ENCODE data around the gene PHTF2. TPM values are rescaled to one million over a fixed set of nuclear protein-coding genes. Genes with fewer than 3 reads are reported as not detected.
A peak's percentile ranks its signal among the peaks of the same experiment; 100 is the strongest.

PHTF2 gene
- total RNA-seq, 2 experiments from 2014 or later = 25.2 to 25.4 TPM

DNA sequence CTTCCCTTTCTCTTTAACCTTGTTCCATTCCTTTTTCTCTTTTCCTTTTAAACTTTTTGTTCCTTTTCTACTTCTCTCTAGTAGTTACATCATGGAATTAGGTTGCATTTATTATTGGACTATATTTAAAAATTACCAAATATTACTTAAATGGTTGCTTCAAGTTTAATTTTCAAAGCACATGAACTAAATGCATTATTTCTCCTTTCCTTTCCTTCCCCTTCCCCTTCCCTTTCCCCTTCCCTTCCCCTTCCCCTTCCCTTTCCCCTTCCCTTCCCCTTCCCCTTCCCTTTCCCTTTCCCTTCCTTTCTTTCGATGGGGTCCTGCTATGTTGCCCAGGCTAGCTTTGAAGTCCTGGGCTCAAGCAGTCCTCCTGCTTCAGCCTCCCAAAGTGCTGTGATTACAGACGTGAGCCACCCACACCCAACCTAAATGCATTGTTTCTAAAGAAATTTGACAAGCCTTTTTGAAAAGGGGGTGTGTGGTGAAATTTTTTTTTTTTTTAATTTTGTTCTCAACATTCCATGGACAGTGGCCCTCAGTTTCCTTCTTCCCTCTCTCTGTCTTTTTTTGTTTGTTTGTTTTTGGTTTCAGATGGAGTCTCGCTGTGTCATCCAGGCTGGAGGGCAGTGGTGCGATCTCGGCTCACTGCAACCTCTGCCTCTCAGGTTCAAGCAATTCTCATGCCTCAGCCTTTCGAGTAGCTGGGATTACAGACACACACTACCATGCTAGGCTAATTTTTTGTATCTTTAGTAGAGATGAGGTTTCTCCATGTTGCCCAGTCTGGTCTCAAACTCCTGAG, 31.6 kb upstream of the PHTF2 start:
- ATAC-seq (no peak), DNase-seq (no peak)
- H3K36me3 Mint-ChIP-seq (ENCODE audit: low read depth) = peaks cover 15% of the 10 kb centered on the region
- intact Hi-C loops (cut with micrococcal nuclease) = no loop called here
- CTCF ChIA-PET = interaction anchor here (1.2 kb wide), 1 partner anchor 109 kb away, joined by 3 read pairs; no protein-coding TSS in a partner anchor
- TF ChIP-seq, protein P1, sequence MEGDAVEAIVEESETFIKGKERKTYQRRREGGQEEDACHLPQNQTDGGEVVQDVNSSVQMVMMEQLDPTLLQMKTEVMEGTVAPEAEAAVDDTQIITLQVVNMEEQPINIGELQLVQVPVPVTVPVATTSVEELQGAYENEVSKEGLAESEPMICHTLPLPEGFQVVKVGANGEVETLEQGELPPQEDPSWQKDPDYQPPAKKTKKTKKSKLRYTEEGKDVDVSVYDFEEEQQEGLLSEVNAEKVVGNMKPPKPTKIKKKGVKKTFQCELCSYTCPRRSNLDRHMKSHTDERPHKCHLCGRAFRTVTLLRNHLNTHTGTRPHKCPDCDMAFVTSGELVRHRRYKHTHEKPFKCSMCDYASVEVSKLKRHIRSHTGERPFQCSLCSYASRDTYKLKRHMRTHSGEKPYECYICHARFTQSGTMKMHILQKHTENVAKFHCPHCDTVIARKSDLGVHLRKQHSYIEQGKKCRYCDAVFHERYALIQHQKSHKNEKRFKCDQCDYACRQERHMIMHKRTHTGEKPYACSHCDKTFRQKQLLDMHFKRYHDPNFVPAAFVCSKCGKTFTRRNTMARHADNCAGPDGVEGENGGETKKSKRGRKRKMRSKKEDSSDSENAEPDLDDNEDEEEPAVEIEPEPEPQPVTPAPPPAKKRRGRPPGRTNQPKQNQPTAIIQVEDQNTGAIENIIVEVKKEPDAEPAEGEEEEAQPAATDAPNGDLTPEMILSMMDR (IDR thresholded peaks at IDR 0.05) = no peak
- POLR2A ChIA-PET = no interaction called here
- peaks cover 15% of the 10 kb centered on the region for H3K4me1 Mint-ChIP-seq (ENCODE audit: low read depth)
- no peaks in the 10 kb centered on the region for H3K9me3 Mint-ChIP-seq
- no peak overlapping the region for H3K4me3 Mint-ChIP-seq
- H3K27ac Mint-ChIP-seq = peak overlapping the region; percentile 55
- no peaks in the 10 kb centered on the region for H3K27me3 Mint-ChIP-seq

DNA sequence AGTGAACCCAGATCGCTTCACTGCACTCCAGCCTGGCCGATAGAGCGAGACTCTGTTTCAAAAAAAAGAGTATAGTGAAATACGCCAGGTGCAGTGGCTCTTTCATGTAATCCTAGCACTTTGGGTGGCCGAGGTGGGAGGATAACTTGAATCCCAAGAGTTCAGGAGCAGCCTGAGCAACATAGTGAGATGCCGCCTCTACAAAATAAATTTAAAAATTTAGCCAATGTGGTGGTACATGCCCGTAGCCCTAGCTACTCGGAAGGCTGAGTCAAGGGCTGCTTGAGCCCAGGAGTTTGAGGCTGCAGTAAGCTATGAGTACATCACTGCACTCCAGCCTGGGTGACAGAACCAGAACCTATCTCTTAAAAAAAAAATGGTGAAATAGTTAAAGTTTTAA, 28.3 kb upstream of the PHTF2 start:
- no peak overlapping the region for H3K27ac Mint-ChIP-seq
- H3K36me3 Mint-ChIP-seq (ENCODE audit: low read depth) = peaks cover 23% of the 10 kb centered on the region
- intact Hi-C loops (cut with micrococcal nuclease) = no loop called here
- no peaks in the 10 kb centered on the region for H3K9me3 Mint-ChIP-seq
- TF ChIP-seq, protein P1 (IDR thresholded peaks at IDR 0.05) = no peak
- DNase-seq (no peak), ATAC-seq (no peak)
- peaks cover 4% of the 10 kb centered on the region for H3K4me1 Mint-ChIP-seq (ENCODE audit: low read depth)
- ChIA-PET POLR2A (no interaction called here), CTCF (interaction anchor here (1.2 to 2.0 kb wide), 2 partner anchors 11 to 119 kb away, joined by 3 to 7 read pairs; no protein-coding TSS in a partner anchor)
- H3K4me3 Mint-ChIP-seq = no peak overlapping the region
- no peaks in the 10 kb centered on the region for H3K27me3 Mint-ChIP-seq

DNA sequence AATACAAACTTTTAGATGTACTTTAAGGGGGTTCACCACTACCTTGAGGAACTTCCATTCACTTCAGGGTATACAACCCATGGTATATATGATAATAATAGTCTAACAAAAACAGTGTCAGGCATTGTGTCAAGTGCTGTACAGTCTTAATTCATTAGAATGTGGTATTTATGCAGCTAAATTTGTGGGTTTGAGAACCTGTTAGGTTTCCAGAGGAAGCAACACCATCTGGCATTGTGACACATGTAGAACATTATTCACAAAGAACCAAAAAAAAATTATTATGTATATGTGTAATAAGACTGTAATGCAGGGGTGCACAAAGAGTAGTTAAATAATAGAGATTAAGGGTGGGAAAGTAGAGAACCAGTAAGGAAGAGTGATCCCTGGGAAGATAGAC, 26.7 kb upstream of the PHTF2 start:
- TF ChIP-seq, protein P1 (IDR thresholded peaks at IDR 0.05) = no peak

DNA sequence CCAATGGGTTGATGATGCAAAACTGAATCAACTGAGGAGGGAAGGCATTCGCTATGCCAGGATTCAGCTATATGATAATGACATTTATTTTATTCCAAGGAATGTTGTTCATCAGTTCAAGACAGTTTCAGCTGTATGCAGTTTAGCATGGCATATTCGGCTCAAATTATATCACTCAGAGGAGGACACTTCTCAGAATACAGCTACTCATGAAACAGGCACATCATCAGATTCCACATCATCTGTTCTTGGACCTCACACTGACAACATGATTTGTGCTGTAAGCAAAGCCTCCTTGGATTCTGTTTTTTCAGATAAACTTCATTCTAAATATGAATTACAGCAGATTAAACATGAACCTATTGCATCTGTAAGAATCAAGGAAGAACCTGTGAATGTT, 20.0 kb upstream of the PHTF2 start:
- POLR2A ChIA-PET = no interaction called here
- DNase-seq (no peak), ATAC-seq (no peak)
- Mint-ChIP-seq H3K9me3 (peaks cover 1% of the 10 kb centered on the region), H3K4me1 (ENCODE audit: low read depth) (no peaks in the 10 kb centered on the region), H3K36me3 (ENCODE audit: low read depth) (peaks cover 42% of the 10 kb centered on the region), H3K27ac (no peak overlapping the region), H3K4me3 (no peak overlapping the region), H3K27me3 (no peaks in the 10 kb centered on the region)
- TF ChIP-seq, protein P1 (IDR thresholded peaks at IDR 0.05) = no peak
- intact Hi-C loops (cut with micrococcal nuclease) = no loop called here
- CTCF ChIA-PET = no interaction called here

More for the DNA sequence above, 26.7 kb upstream of the PHTF2 start:
- peak overlapping the region; percentile 6 for H3K27ac Mint-ChIP-seq
- peaks cover 1% of the 10 kb centered on the region for H3K9me3 Mint-ChIP-seq
- no peak for ATAC-seq
- H3K4me1 Mint-ChIP-seq (ENCODE audit: low read depth) = peaks cover 4% of the 10 kb centered on the region
- ChIA-PET CTCF (interaction anchor here (0.7 to 2.0 kb wide), 2 partner anchors 120 to 542 kb away, joined by 3 to 7 read pairs; no protein-coding TSS in a partner anchor), POLR2A (no interaction called here)
- no peak for DNase-seq
- H3K27me3 Mint-ChIP-seq = no peaks in the 10 kb centered on the region
- intact Hi-C loops (cut with micrococcal nuclease) = no loop called here
- H3K36me3 Mint-ChIP-seq (ENCODE audit: low read depth) = peaks cover 28% of the 10 kb centered on the region
- H3K4me3 Mint-ChIP-seq = no peak overlapping the region

DNA sequence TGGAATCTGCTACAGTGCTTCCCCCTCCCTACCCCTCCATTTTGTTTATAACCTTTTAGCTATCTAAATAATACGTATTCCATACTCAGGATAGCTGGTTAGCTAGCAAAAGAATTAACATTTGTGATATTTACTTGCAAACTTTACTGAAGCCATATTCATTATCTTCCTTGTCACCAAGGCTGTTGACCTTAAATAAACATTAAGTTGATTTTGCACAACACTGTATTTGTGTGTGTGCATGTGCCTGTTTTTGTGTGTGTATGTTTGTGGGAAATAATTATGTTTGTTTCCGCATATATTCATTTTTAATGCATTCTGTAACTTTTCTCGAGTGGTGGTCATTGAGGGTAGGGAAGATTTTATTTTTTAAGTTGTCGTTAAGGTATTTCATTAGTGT, 16.2 kb upstream of the PHTF2 start:
- ChIA-PET CTCF (no interaction called here), POLR2A (no interaction called here)
- H3K27me3 Mint-ChIP-seq = no peaks in the 10 kb centered on the region
- peaks cover 3% of the 10 kb centered on the region for H3K9me3 Mint-ChIP-seq
- H3K4me1 Mint-ChIP-seq (ENCODE audit: low read depth) = no peaks in the 10 kb centered on the region
- intact Hi-C loops (cut with micrococcal nuclease) = no loop called here
- TF ChIP-seq, protein P1 (IDR thresholded peaks at IDR 0.05) = no peak
- H3K4me3 Mint-ChIP-seq = no peak overlapping the region
- ATAC-seq (no peak), DNase-seq (no peak)
- H3K27ac Mint-ChIP-seq = no peak overlapping the region
- H3K36me3 Mint-ChIP-seq (ENCODE audit: low read depth) = peaks cover 49% of the 10 kb centered on the region
